GM13977 (cell line): ENCODE measurements around the gene PCIF1.
A peak's percentile ranks its signal among the peaks of the same experiment; 100 is the strongest.
"Not testable (repeated sequence)": the region's sequence is repeated elsewhere in the genome, so short reads cannot be mapped to it uniquely, and the experiment has no call there.

Source experiments
- DNase-seq: peaks from one replicate; pipeline ENCODE4 v3.0.0; 2012; ENCODE audit warnings: low spot score
- CTCF ChIP-seq: IDR thresholded peaks from 2 replicates; pipeline ENCODE4 v1.5.1; 2012; ENCODE audit warnings: mild to moderate bottlenecking, control low read depth; ENCODE audit not compliant: insufficient read depth; ENCODE audit errors: extremely low read depth, missing control alignments
- in situ Hi-C: fragments of 300-500 bp; cut with MboI; formaldehyde crosslinking; loops from one replicate; pipeline ENCODE4 v1.12.0; 2022; ENCODE audit warnings: low sequenced_read_pairs, low pct_unique_long_range_greater_than_20kb, mixed read lengths, inconsistent platforms; ENCODE audit not compliant: unreplicated experiment

PCIF1 gene

GRCh38 chr20:45925821-45926506, 8.5 kb upstream of the PCIF1 start:
- no peak for DNase-seq
- in situ Hi-C loops = no loop called here
- no peak for TF ChIP-seq CTCF

- DNase-seq = no peak
- in situ Hi-C loops = no loop called here
- no peak for TF ChIP-seq CTCF
Measured at GRCh38 chr20:45926731-45927070, 7.8 kb upstream of the PCIF1 start.

- in situ Hi-C loops = no loop called here
- DNase-seq = no peak
- no peak for TF ChIP-seq CTCF
Measured at GRCh38 chr20:45927071-45927878, 7.2 kb upstream of the PCIF1 start.

- in situ Hi-C loops, DNase-seq: not testable (repeated sequence)
Measured at GRCh38 chr20:45931680-45932079, 2.8 kb upstream of the PCIF1 start.

GRCh38 chr20:45933266-45934045, 1.0 kb upstream of the PCIF1 start:
- in situ Hi-C loops = no loop called here
- peak; percentile 37 for TF ChIP-seq CTCF
- peak; percentile 76 for DNase-seq

- peak; percentile 65 for DNase-seq
- no peak for TF ChIP-seq CTCF
- in situ Hi-C loops = no loop called here
Measured at GRCh38 chr20:45934046-45934585, 367 bp upstream of the PCIF1 start.
